ENCODE results near the gene STRADB.

Gene STRADB

DNA sequence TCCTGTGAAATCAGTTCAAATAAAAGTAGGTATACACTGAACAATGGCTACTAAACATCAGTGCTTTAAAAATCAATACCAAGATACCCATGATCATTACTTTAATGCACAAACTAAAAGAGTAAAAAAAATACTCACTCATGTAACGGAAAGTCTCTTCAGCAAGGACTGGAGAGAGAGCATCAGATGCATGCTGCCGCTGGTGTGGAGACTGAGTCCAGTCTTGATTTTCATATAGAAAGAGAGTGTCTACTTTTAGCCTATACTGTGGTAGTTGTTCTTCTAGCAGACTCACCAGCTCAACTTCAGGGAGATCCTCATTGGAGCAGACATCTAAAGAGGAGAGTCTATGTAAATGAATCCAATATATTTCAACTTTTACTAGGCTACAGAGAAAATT lies 44.3 kb upstream of the STRADB start:
- peak overlapping the region; percentile 45 for H3K4me3 ChIP-seq (ENCODE audit: low read length)
- no peak for DNase-seq (ENCODE audit: low read depth)
- TF ChIP-seq, protein P1, sequence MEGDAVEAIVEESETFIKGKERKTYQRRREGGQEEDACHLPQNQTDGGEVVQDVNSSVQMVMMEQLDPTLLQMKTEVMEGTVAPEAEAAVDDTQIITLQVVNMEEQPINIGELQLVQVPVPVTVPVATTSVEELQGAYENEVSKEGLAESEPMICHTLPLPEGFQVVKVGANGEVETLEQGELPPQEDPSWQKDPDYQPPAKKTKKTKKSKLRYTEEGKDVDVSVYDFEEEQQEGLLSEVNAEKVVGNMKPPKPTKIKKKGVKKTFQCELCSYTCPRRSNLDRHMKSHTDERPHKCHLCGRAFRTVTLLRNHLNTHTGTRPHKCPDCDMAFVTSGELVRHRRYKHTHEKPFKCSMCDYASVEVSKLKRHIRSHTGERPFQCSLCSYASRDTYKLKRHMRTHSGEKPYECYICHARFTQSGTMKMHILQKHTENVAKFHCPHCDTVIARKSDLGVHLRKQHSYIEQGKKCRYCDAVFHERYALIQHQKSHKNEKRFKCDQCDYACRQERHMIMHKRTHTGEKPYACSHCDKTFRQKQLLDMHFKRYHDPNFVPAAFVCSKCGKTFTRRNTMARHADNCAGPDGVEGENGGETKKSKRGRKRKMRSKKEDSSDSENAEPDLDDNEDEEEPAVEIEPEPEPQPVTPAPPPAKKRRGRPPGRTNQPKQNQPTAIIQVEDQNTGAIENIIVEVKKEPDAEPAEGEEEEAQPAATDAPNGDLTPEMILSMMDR (conservative IDR thresholded peaks at IDR 0.05; ENCODE audit: low read depth, low read length) = no peak

DNA sequence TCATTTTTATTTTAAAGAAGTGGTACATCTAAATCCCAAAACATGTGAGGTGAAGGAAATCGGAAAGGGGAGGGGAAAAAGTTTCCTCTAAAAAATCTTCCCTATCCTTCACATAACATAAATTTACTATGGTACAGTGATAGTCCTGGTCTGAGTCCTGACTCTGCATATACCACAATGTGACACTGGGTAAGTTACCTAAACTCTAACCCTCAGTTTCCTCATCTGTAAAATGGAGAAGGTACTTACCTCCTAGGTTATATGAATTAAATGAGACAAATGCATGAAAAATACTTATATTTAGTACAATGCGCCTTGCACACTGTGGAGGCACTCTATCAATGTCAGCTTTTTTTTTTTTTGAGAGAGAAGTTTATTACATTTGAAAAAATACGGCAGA lies 42.6 kb upstream of the STRADB start:
- H3K4me3 ChIP-seq (ENCODE audit: low read length) = no peak overlapping the region
- TF ChIP-seq, protein P1 (conservative IDR thresholded peaks at IDR 0.05; ENCODE audit: low read depth, low read length) = no peak
- DNase-seq (ENCODE audit: low read depth) = no peak

- DNase-seq (ENCODE audit: low read depth) = no peak
- no peak overlapping the region for H3K4me3 ChIP-seq (ENCODE audit: low read length)
- TF ChIP-seq, protein P1 (conservative IDR thresholded peaks at IDR 0.05; ENCODE audit: low read depth, low read length) = no peak
Observed at GRCh38 chr2:201411421-201411820, 40.1 kb upstream of the STRADB start.

GRCh38 chr2:201413143-201413542 lies 38.4 kb upstream of the STRADB start:
- TF ChIP-seq, protein P1 (conservative IDR thresholded peaks at IDR 0.05; ENCODE audit: low read depth, low read length) = peak; percentile 17
- no peak for DNase-seq (ENCODE audit: low read depth)
- H3K4me3 ChIP-seq (ENCODE audit: low read length) = no peak overlapping the region

DNA sequence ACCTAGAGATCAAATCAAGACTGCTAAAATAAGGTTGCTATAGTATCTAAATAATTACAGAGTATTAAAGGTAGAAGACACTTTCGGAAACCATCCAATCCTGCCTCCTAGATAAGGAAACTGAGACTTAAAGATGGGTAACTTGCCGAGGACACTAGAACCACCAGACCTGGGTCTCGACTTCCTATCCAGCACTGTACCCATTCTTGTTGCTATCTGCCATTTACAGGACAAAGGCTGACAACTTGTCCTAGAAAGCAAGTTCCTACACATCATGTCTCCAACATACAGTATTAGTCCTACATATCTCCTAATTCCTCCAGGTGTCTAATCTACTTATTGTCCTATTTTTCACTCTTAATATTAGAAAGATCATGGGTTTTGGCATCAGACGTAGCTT lies 38.0 kb upstream of the STRADB start:
- no peak for DNase-seq (ENCODE audit: low read depth)
- H3K4me3 ChIP-seq (ENCODE audit: low read length) = no peak overlapping the region
- TF ChIP-seq, protein P1 (conservative IDR thresholded peaks at IDR 0.05; ENCODE audit: low read depth, low read length) = no peak

GRCh38 chr2:201414099-201415023 lies 37.2 kb upstream of the STRADB start:
- TF ChIP-seq, protein P1 (conservative IDR thresholded peaks at IDR 0.05; ENCODE audit: low read depth, low read length) = no peak
- H3K4me3 ChIP-seq (ENCODE audit: low read length) = no peak overlapping the region
- DNase-seq (ENCODE audit: low read depth) = no peak

DNA sequence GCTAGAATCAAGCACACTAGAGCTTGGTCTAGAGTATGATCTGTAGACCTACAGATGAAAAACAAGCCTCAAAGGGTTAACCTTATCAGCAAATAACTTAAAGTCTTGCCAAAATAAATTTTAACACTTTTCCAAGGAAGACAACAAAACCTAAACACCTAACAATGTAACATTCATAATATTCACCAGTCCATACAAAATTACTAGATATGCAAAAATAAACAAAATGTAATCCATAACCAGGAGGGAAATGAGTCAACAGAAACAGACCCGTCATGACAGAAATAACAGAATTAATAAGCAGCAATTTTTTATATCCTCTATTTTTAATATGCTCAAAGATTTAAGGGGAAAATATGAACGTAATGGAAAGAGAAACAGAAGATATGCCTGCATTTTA lies 36.4 kb upstream of the STRADB start:
- no peak for DNase-seq (ENCODE audit: low read depth)
- H3K4me3 ChIP-seq (ENCODE audit: low read length) = no peak overlapping the region
- TF ChIP-seq, protein P1 (conservative IDR thresholded peaks at IDR 0.05; ENCODE audit: low read depth, low read length) = no peak
